ENCODE measurements around the gene FBXW10. TPM values are rescaled to one million over a fixed set of nuclear protein-coding genes. Genes with fewer than 3 reads are reported as not detected.
"Not testable (repeated sequence)": the region's sequence is repeated elsewhere in the genome, so short reads cannot be mapped to it uniquely, and the experiment has no call there.

Gene FBXW10, protein sequence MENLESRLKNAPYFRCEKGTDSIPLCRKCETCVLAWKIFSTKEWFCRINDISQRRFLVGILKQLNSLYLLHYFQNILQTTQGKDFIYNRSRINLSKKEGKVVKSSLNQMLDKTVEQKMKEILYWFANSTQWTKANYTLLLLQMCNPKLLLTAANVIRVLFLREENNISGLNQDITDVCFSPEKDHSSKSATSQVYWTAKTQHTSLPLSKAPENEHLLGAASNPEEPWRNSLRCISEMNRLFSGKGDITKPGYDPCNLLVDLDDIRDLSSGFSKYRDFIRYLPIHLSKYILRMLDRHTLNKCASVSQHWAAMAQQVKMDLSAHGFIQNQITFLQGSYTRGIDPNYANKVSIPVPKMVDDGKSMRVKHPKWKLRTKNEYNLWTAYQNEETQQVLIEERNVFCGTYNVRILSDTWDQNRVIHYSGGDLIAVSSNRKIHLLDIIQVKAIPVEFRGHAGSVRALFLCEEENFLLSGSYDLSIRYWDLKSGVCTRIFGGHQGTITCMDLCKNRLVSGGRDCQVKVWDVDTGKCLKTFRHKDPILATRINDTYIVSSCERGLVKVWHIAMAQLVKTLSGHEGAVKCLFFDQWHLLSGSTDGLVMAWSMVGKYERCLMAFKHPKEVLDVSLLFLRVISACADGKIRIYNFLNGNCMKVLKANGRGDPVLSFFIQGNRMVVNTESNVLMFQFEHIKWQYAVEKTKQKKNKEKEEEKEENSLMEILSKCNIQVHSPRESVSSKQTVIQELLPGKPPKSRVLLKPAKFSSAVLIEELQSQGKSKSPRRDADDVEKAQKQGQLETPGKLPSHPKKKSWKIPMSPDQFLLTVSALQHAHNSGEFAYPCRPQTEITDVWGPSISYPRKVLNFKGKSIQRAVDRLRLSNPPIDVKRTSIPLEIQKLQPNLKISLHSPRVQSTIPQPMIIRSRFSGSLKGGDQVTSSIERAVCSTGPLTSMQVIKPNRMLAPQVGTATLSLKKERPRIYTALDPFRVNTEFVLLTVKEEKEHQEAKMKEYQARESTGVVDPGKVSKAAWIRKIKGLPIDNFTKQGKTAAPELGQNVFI
- total RNA-seq (under 1 TPM; 0.22 to 0.40 TPM), polyA plus RNA-seq (ENCODE audit: insufficient read length in 2 of 2) (under 1 TPM; 0.51 to 0.71 TPM)
- long read RNA-seq, donor 1 = 0 reads
- long read RNA-seq, donor 2 = 0 reads
- long read RNA-seq, donor 3 = 0 reads
- long read RNA-seq, donor 4 = 0 reads

DNA sequence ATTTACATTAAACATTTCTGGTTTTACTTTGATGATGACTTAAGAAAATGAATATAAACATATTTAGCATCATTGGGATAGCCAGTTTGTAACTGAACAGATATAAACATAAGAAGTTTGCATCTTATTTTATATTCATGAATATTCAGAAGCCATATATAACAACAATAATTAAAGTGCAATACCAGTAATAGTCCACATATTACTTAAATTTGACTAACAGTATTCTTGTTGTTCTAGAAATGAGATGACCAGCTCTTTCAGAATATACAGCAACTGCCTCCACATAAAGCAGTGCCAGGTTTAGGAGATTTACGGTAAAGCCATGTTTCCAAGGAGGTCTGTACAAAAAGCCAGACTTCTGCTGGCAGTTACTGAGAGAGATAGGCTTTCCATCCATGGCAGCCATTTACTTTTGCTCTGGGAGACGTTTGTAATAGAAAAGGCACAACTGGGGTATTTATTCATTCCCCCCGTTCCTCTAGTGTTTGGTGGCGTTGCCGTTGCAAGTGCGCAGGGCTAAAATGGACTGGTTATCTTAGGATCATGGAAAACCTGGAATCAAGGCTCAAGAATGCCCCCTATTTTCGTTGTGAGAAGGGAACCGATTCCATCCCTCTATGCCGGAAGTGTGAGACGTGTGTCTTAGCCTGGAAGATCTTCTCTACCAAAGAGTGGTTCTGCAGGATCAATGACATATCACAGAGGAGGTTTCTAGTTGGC, at the start of gene FBXW10:
Gene FBXW10, plus strand, starts transcription at position 356 of the 723 bp plus-strand sequence. Its CDS starts 191 bp downstream, at position 547.
- peak in 2 of 6 donors; percentile 2 to 59 for DNase-seq (ENCODE audit: low read depth in 4 of 6, low spot score in 6 of 6)
- not testable (repeated sequence) for H3K27ac ChIP-seq (ENCODE audit: low read depth, low read length); H3K4me3 ChIP-seq (ENCODE audit: low read depth, low read length); H3K4me1 ChIP-seq (ENCODE audit: control insufficient read depth, insufficient read depth, low read length); H3K27me3 ChIP-seq (ENCODE audit: control insufficient read depth, insufficient read depth, low read length); H3K9me3 ChIP-seq (ENCODE audit: control insufficient read depth, insufficient read depth, low read length); H3K36me3 ChIP-seq (ENCODE audit: control insufficient read depth, insufficient read depth, low read length)
- no CpG with 5 or more reads among the region's 10 CpGs for WGBS (ENCODE audit: insufficient coverage)

- not testable (repeated sequence) for H3K9me3 ChIP-seq (ENCODE audit: control insufficient read depth, insufficient read depth, low read length); H3K4me3 ChIP-seq (ENCODE audit: low read depth, low read length); H3K27ac ChIP-seq (ENCODE audit: low read depth, low read length); H3K36me3 ChIP-seq (ENCODE audit: control insufficient read depth, insufficient read depth, low read length); H3K4me1 ChIP-seq (ENCODE audit: control insufficient read depth, insufficient read depth, low read length); DNase-seq (ENCODE audit: low read depth in 4 of 6, low spot score in 6 of 6); H3K27me3 ChIP-seq (ENCODE audit: control insufficient read depth, insufficient read depth, low read length)
- 79% methylated on average over 2 of the region's 2 CpGs for WGBS (ENCODE audit: insufficient coverage)
These were observed 48.7 kb upstream of the FBXW10 start for GRCh38 chr17:18695143-18695542.

GRCh38 chr17:18698473-18699103, 45.3 kb upstream of the FBXW10 start:
- DNase-seq (ENCODE audit: low read depth in 4 of 6, low spot score in 6 of 6) = peak in 2 of 6 donors; percentile 1 to 2
- WGBS (ENCODE audit: insufficient coverage) = 50% methylated on average over 2 of the region's 8 CpGs
- H3K27me3 ChIP-seq (ENCODE audit: control insufficient read depth, insufficient read depth, low read length); H3K36me3 ChIP-seq (ENCODE audit: control insufficient read depth, insufficient read depth, low read length); H3K9me3 ChIP-seq (ENCODE audit: control insufficient read depth, insufficient read depth, low read length); H3K4me1 ChIP-seq (ENCODE audit: control insufficient read depth, insufficient read depth, low read length); H3K27ac ChIP-seq (ENCODE audit: low read depth, low read length): not testable (repeated sequence)
- peak overlapping the region; percentile 62 for H3K4me3 ChIP-seq (ENCODE audit: low read depth, low read length)

GRCh38 chr17:18705955-18706354, 37.9 kb upstream of the FBXW10 start:
- H3K4me1 ChIP-seq (ENCODE audit: control insufficient read depth, insufficient read depth, low read length); H3K4me3 ChIP-seq (ENCODE audit: low read depth, low read length); DNase-seq (ENCODE audit: low read depth in 4 of 6, low spot score in 6 of 6); H3K27me3 ChIP-seq (ENCODE audit: control insufficient read depth, insufficient read depth, low read length); H3K36me3 ChIP-seq (ENCODE audit: control insufficient read depth, insufficient read depth, low read length); H3K9me3 ChIP-seq (ENCODE audit: control insufficient read depth, insufficient read depth, low read length); H3K27ac ChIP-seq (ENCODE audit: low read depth, low read length): not testable (repeated sequence)
- no CpG with 5 or more reads among the region's 3 CpGs for WGBS (ENCODE audit: insufficient coverage)

GRCh38 chr17:18708215-18708614, 35.6 kb upstream of the FBXW10 start:
- H3K4me1 ChIP-seq (ENCODE audit: control insufficient read depth, insufficient read depth, low read length); H3K36me3 ChIP-seq (ENCODE audit: control insufficient read depth, insufficient read depth, low read length); H3K27ac ChIP-seq (ENCODE audit: low read depth, low read length); H3K9me3 ChIP-seq (ENCODE audit: control insufficient read depth, insufficient read depth, low read length); H3K27me3 ChIP-seq (ENCODE audit: control insufficient read depth, insufficient read depth, low read length); DNase-seq (ENCODE audit: low read depth in 4 of 6, low spot score in 6 of 6); H3K4me3 ChIP-seq (ENCODE audit: low read depth, low read length): not testable (repeated sequence)
- no CpG with 5 or more reads among the region's 3 CpGs for WGBS (ENCODE audit: insufficient coverage)

DNA sequence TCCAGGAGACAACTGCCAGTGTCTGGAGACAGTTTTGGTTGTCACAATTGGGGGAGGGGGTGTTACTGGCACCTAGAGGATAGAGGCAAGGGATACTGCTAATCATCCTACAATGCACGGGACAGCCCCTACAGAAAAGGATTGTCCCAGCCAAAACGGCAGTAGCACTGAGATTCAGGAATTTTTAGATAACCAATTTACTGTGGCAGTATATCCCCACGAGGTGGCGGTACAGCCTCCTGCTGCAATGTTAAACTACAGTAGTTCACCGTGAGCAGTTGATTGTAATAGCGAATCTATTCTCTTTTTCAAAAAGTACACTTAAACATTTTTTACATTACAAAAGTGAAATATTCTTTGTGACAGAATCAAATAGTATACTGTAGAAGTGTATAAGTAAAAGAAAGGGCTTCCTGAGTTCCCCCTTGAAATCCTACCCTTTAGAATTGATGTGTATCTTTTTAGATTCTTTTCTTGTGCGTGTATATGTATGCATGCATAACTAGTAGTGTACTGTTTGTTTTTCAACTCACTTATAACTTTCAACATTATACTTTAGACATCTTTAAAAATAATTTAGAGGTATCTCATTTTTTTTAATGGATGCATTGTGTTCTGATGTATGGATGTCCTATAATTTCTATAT, 31.4 kb upstream of the FBXW10 start:
- H3K36me3 ChIP-seq (ENCODE audit: control insufficient read depth, insufficient read depth, low read length); H3K4me3 ChIP-seq (ENCODE audit: low read depth, low read length); H3K27me3 ChIP-seq (ENCODE audit: control insufficient read depth, insufficient read depth, low read length); H3K4me1 ChIP-seq (ENCODE audit: control insufficient read depth, insufficient read depth, low read length); H3K27ac ChIP-seq (ENCODE audit: low read depth, low read length); H3K9me3 ChIP-seq (ENCODE audit: control insufficient read depth, insufficient read depth, low read length): not testable (repeated sequence)
- no CpG with 5 or more reads among the region's 7 CpGs for WGBS (ENCODE audit: insufficient coverage)
- DNase-seq (ENCODE audit: low read depth in 4 of 6, low spot score in 6 of 6) = peak in 3 of 6 donors; percentile 48 to 85 (median 72)

DNA sequence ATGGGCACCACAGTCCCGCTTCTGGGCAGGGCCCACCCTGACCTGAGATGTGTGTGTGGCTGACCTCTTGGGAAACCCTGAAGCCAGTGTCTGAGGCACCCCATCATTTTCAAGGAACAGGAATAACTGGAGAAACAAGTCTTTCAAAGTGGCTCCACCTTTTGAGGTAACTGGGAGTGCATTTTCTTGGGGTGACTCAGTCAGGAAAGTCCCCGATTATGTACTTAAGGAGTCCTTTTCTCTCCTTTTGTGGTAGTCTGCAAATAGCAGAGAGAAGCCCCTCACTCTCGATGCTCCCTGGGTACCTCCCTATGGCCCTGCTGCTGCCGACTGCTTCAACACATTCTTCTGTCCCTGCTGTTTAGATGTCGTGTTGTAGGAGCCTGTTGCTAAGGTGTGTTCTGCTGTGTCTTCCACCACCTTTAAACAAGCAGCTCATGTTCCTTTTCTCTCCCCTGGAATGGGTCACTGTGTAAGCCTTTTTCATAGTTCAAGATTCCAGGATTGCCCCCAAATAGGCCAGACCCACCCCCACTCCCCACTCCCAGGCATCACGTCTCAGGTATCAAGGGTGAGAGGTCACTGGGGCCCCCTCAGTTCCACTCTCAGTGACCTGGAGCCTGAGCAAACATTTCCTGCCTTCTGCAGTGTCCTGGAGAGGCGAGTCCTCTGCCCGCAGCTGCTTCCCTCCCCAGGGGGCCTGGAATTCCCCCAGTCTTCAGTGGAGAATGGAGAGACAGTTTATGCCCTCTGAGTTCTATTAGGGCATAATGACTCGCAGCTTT, 25.0 kb upstream of the FBXW10 start:
- not testable (repeated sequence) for H3K9me3 ChIP-seq (ENCODE audit: control insufficient read depth, insufficient read depth, low read length); H3K36me3 ChIP-seq (ENCODE audit: control insufficient read depth, insufficient read depth, low read length); H3K4me1 ChIP-seq (ENCODE audit: control insufficient read depth, insufficient read depth, low read length); H3K27me3 ChIP-seq (ENCODE audit: control insufficient read depth, insufficient read depth, low read length); H3K27ac ChIP-seq (ENCODE audit: low read depth, low read length); H3K4me3 ChIP-seq (ENCODE audit: low read depth, low read length)
- WGBS (ENCODE audit: insufficient coverage) = 35% methylated on average over 2 of the region's 9 CpGs
- DNase-seq (ENCODE audit: low read depth in 4 of 6, low spot score in 6 of 6) = peak in 1 of 6 donors; percentile 22

GRCh38 chr17:18719428-18720110, 24.3 kb upstream of the FBXW10 start:
- H3K4me3 ChIP-seq (ENCODE audit: low read depth, low read length); H3K27ac ChIP-seq (ENCODE audit: low read depth, low read length); DNase-seq (ENCODE audit: low read depth in 4 of 6, low spot score in 6 of 6); H3K36me3 ChIP-seq (ENCODE audit: control insufficient read depth, insufficient read depth, low read length); H3K27me3 ChIP-seq (ENCODE audit: control insufficient read depth, insufficient read depth, low read length); H3K4me1 ChIP-seq (ENCODE audit: control insufficient read depth, insufficient read depth, low read length); H3K9me3 ChIP-seq (ENCODE audit: control insufficient read depth, insufficient read depth, low read length): not testable (repeated sequence)
- WGBS (ENCODE audit: insufficient coverage) = 68% methylated on average over 3 of the region's 12 CpGs

All from spinal cord (tissue), 10 donors.